ENCODE data around the gene CIB2.
A peak's percentile ranks its signal among the peaks of the same experiment; 100 is the strongest.
"Not testable (repeated sequence)": the region's sequence is repeated elsewhere in the genome, so short reads cannot be mapped to it uniquely, and the experiment has no call there.

CIB2 gene

GRCh38 chr15:78162038-78162437 lies 30.8 kb upstream of the CIB2 start:
- H3K27ac ChIP-seq (ENCODE audit: low read depth, low read length): no peak overlapping the region
- H3K36me3 ChIP-seq (ENCODE audit: control insufficient read depth, insufficient read depth, low read length): peaks cover 19% of the 10 kb centered on the region
- no peak overlapping the region for H3K9ac ChIP-seq (ENCODE audit: low read length)
- no peak overlapping the region for H3K4me3 ChIP-seq (ENCODE audit: low read length)
- H3K27me3 ChIP-seq (ENCODE audit: control insufficient read depth, insufficient read depth, low read length): no peaks in the 10 kb centered on the region
- H3K4me1 ChIP-seq (ENCODE audit: control insufficient read depth, insufficient read depth, low read length): no peaks in the 10 kb centered on the region

GRCh38 chr15:78159395-78159794 lies 28.1 kb upstream of the CIB2 start:
- no peaks in the 10 kb centered on the region for H3K27me3 ChIP-seq (ENCODE audit: control insufficient read depth, insufficient read depth, low read length)
- H3K27ac ChIP-seq (ENCODE audit: low read depth, low read length): no peak overlapping the region
- H3K4me3 ChIP-seq (ENCODE audit: low read length): no peak overlapping the region
- H3K36me3 ChIP-seq (ENCODE audit: control insufficient read depth, insufficient read depth, low read length): peaks cover 15% of the 10 kb centered on the region
- no peaks in the 10 kb centered on the region for H3K4me1 ChIP-seq (ENCODE audit: control insufficient read depth, insufficient read depth, low read length)
- H3K9ac ChIP-seq (ENCODE audit: low read length): no peak overlapping the region

GRCh38 chr15:78157203-78157602 lies 26.0 kb upstream of the CIB2 start:
- peaks cover 11% of the 10 kb centered on the region for H3K36me3 ChIP-seq (ENCODE audit: control insufficient read depth, insufficient read depth, low read length)
- H3K9ac ChIP-seq (ENCODE audit: low read length): no peak overlapping the region
- H3K27me3 ChIP-seq (ENCODE audit: control insufficient read depth, insufficient read depth, low read length): no peaks in the 10 kb centered on the region
- no peaks in the 10 kb centered on the region for H3K4me1 ChIP-seq (ENCODE audit: control insufficient read depth, insufficient read depth, low read length)
- no peak overlapping the region for H3K27ac ChIP-seq (ENCODE audit: low read depth, low read length)
- no peak overlapping the region for H3K4me3 ChIP-seq (ENCODE audit: low read length)

DNA sequence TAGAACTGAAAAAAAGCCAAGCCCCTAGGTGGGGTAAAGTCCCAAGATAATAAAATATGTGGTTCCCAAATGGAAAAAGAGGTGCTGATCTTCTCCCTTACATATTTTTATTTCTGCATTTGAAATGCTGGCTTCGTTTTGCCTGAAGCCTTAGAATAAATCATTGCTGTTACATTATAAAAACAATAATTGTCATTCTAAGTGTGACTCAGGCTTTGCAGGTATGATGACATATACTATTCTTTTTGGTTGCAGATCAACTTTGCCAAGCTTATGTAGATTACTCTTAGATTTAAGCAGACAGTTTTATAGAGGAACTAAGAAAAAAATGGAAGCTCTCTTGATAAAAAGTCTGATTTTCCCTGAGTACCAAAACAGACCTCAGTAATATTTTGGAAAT lies 25.4 kb upstream of the CIB2 start:
- H3K4me1 ChIP-seq (ENCODE audit: control insufficient read depth, insufficient read depth, low read length): no peaks in the 10 kb centered on the region
- H3K27ac ChIP-seq (ENCODE audit: low read depth, low read length): no peak overlapping the region
- H3K9ac ChIP-seq (ENCODE audit: low read length): no peak overlapping the region
- H3K4me3 ChIP-seq (ENCODE audit: low read length): no peak overlapping the region
- H3K36me3 ChIP-seq (ENCODE audit: control insufficient read depth, insufficient read depth, low read length): peaks cover 6% of the 10 kb centered on the region
- no peaks in the 10 kb centered on the region for H3K27me3 ChIP-seq (ENCODE audit: control insufficient read depth, insufficient read depth, low read length)

DNA sequence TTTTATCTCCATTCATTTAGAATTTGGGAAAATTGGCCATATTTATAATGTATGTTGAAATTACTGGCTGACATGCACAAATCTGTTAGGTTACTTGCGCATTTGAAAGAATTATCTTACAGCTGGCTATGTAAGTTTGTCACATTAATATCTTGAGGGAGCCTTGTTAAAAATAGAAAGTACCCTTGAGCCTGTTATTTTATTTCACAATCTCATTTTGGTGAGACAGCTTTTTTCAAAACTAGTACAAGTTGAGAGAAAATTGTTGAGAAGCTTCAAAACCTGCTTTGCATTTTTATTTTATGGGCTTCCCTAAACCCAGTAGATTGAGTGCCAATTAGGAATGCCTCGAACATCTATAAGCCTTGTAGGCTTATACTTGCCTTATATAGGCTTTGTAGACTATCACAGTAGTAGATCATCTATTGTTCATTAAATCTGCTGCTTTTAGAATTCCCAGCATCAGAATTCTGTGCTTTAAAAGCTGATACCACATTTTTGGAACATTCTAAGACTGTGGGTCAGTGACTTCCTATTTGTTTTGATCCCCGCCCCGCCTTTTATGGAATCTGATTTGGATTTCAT lies 24.2 kb upstream of the CIB2 start:
- H3K4me1 ChIP-seq (ENCODE audit: control insufficient read depth, insufficient read depth, low read length): no peaks in the 10 kb centered on the region
- H3K4me3 ChIP-seq (ENCODE audit: low read length): no peak overlapping the region
- peak overlapping the region; percentile 3 for H3K27ac ChIP-seq (ENCODE audit: low read depth, low read length)
- no peak overlapping the region for H3K9ac ChIP-seq (ENCODE audit: low read length)
- H3K27me3 ChIP-seq (ENCODE audit: control insufficient read depth, insufficient read depth, low read length): no peaks in the 10 kb centered on the region
- H3K36me3 ChIP-seq (ENCODE audit: control insufficient read depth, insufficient read depth, low read length): peaks cover 4% of the 10 kb centered on the region

DNA sequence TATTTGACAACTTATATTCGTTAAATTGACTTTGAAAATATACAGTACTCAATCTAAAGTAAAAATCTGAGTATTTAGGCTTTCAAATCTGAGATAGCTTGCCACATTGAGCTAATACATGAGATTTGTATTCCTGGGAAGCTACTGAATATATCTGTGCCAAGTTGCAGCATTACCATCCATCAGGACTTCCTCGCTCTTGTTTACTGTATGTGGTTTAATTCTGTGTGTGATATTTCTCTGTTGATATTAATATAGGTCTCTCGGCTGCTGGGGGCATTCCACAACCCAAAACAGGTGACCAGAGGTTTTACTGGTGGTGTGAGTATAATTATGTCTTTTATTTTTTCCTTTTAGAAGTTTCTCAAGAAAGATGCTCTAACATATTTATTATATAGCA lies 23.7 kb upstream of the CIB2 start:
- no peaks in the 10 kb centered on the region for H3K27me3 ChIP-seq (ENCODE audit: control insufficient read depth, insufficient read depth, low read length)
- H3K4me1 ChIP-seq (ENCODE audit: control insufficient read depth, insufficient read depth, low read length): peaks cover 5% of the 10 kb centered on the region
- H3K9ac ChIP-seq (ENCODE audit: low read length): no peak overlapping the region
- H3K27ac ChIP-seq (ENCODE audit: low read depth, low read length): no peak overlapping the region
- H3K4me3 ChIP-seq (ENCODE audit: low read length): no peak overlapping the region
- peaks cover 2% of the 10 kb centered on the region for H3K36me3 ChIP-seq (ENCODE audit: control insufficient read depth, insufficient read depth, low read length)

DNA sequence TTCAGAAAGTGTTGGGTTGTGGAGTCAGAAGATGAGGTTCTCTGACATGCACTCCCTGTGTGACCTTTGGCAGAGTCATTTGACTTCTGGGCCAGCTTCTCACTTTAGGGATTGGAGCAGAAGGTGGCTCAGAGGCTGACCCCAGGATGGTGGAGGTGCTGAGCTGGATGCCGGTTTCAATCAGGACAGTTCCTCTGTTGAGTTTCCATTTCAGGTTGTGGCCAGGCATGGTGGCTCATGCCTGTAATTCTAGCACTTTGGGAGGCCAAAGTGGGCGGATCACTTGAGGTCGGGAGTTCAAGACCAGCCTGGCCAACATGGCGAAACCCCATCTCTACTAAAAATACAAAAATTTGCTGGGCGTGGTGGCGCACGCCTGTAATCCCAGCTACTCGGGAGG lies 19.8 kb upstream of the CIB2 start:
- not testable (repeated sequence) for H3K4me1 ChIP-seq (ENCODE audit: control insufficient read depth, insufficient read depth, low read length); H3K36me3 ChIP-seq (ENCODE audit: control insufficient read depth, insufficient read depth, low read length); H3K27me3 ChIP-seq (ENCODE audit: control insufficient read depth, insufficient read depth, low read length); H3K27ac ChIP-seq (ENCODE audit: low read depth, low read length); H3K9ac ChIP-seq (ENCODE audit: low read length); H3K4me3 ChIP-seq (ENCODE audit: low read length)

DNA sequence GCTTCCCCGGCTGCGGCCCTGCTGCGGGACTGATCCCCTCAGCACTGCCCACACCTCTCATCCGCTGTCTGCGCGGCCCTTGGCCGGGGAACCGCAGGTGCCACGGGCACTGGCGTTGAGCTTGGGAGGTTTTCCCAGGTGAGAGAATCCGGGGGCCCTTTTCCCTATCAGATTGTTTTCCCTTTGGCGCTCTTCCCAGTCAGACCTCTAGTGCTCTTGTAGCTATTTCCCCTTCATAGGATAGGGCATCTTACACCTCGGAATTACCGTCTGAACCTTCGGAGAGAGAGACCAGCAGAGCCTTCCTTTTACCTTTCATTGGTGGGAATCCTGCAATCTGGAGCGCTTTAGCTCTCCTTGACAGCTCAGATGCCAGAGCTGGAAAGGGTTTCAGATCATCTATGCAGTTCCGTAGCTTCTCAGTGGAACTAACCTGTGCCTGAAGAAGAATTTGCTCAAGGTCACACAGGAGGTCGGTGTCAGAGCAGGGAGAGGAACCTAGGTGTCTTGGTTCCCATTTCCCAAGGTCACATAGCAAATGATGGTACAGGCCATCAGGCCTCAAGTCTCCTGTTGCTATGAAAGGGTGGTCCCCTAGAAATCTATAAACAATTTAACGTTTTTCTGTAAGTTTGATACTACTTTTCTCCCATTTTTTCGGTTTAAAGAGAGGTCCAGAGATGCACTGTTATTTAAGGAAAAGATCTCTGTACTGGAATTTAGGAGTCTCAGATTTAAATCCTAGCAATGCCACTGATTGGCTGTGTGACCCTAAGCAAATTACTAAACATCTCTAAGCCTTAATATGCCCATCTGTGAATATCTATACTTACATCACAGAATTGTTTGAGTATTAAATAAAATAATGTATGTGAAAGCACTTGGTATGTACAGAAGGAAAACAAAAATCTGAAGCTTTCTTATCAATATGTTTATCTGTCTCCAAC lies 18.8 kb upstream of the CIB2 start:
- no peaks in the 10 kb centered on the region for H3K36me3 ChIP-seq (ENCODE audit: control insufficient read depth, insufficient read depth, low read length)
- peak overlapping the region; percentile 85 for H3K27ac ChIP-seq (ENCODE audit: low read depth, low read length)
- H3K9ac ChIP-seq (ENCODE audit: low read length): peak overlapping the region; percentile 80
- no peaks in the 10 kb centered on the region for H3K27me3 ChIP-seq (ENCODE audit: control insufficient read depth, insufficient read depth, low read length)
- H3K4me1 ChIP-seq (ENCODE audit: control insufficient read depth, insufficient read depth, low read length): peaks cover 7% of the 10 kb centered on the region
- H3K4me3 ChIP-seq (ENCODE audit: low read length): peak overlapping the region; percentile 93

GRCh38 chr15:78149068-78149804 lies 18.0 kb upstream of the CIB2 start, which contains the start of gene IDH3A:
Gene IDH3A, plus strand, starts transcription at chr15:78149362. Its CDS starts 42 bp downstream, at chr15:78149404.
- Histone ChIP-seq H3K27me3 (ENCODE audit: control insufficient read depth, insufficient read depth, low read length) (no peaks in the 10 kb centered on the region), H3K27ac (ENCODE audit: low read depth, low read length) (peak within 1 kb of the TSS; percentile 85), H3K4me3 (ENCODE audit: low read length) (peak within 1 kb of the TSS; percentile 93), H3K9ac (ENCODE audit: low read length) (peak within 1 kb of the TSS; percentile 80), H3K4me1 (ENCODE audit: control insufficient read depth, insufficient read depth, low read length) (peaks cover 7% of the 10 kb centered on the region), H3K36me3 (ENCODE audit: control insufficient read depth, insufficient read depth, low read length) (no peaks in the 10 kb centered on the region)

DNA sequence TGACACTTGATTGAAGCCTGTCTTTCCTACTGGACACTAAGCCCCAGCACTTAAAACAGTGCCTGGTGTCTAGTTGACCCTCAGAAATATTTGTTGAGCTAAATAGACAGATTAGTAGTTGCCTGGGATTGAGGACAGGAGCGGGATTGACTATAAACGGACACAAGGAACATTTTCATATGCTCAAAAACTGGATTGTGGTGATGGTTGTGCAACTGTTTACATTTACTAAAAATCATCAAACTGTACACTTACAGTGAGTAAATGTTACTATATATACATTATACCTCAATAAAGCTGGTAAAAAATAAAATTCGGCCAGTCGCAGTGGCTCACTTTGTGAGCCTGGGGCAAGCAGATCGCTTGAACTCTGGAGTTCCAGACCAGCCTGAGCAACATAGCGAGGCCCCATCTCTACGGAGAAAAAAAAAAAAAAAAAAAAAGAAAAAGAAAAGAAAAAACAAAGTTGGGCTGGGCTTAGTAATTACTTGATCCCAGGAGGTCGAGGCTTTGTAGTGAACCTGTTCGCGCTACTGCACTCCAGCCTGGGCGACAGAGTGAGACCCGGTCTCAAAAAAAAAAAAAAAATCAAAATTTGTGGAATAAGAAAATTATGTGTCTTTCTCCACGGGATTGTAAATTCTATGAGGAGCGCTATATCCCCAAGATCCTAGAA lies 17.3 kb upstream of the CIB2 start:
- H3K36me3 ChIP-seq (ENCODE audit: control insufficient read depth, insufficient read depth, low read length): no peaks in the 10 kb centered on the region
- peaks cover 7% of the 10 kb centered on the region for H3K4me1 ChIP-seq (ENCODE audit: control insufficient read depth, insufficient read depth, low read length)
- no peaks in the 10 kb centered on the region for H3K27me3 ChIP-seq (ENCODE audit: control insufficient read depth, insufficient read depth, low read length)
- no peak overlapping the region for H3K9ac ChIP-seq (ENCODE audit: low read length)
- H3K27ac ChIP-seq (ENCODE audit: low read depth, low read length): peak overlapping the region; percentile 41
- H3K4me3 ChIP-seq (ENCODE audit: low read length): peak overlapping the region; percentile 62

GRCh38 chr15:78147566-78147965 lies 16.3 kb upstream of the CIB2 start:
- no peak overlapping the region for H3K9ac ChIP-seq (ENCODE audit: low read length)
- H3K27ac ChIP-seq (ENCODE audit: low read depth, low read length): no peak overlapping the region
- no peak overlapping the region for H3K4me3 ChIP-seq (ENCODE audit: low read length)
- H3K4me1 ChIP-seq (ENCODE audit: control insufficient read depth, insufficient read depth, low read length): peaks cover 7% of the 10 kb centered on the region
- H3K27me3 ChIP-seq (ENCODE audit: control insufficient read depth, insufficient read depth, low read length): no peaks in the 10 kb centered on the region
- H3K36me3 ChIP-seq (ENCODE audit: control insufficient read depth, insufficient read depth, low read length): no peaks in the 10 kb centered on the region

All from rectal smooth muscle tissue (tissue), 1 donor.